ENCODE data around the gene WSCD2.

The WSCD2 gene

GRCh38 chr12:108128221-108129016 is 669 bp upstream of the WSCD2 start:
- DNase-seq: no peak

GRCh38 chr12:108131035-108131434 is 1.9 kb downstream of the WSCD2 start:
- no peak for DNase-seq

GRCh38 chr12:108131657-108132126 is 2.6 kb downstream of the WSCD2 start:
- no peak for DNase-seq

- DNase-seq: no peak
Measured at GRCh38 chr12:108133482-108133881, 4.4 kb downstream of the WSCD2 start.

GRCh38 chr12:108134744-108135143 is 5.7 kb downstream of the WSCD2 start:
- no peak for DNase-seq

- DNase-seq: no peak
Measured at GRCh38 chr12:108135627-108136026, 6.5 kb downstream of the WSCD2 start.

- DNase-seq: no peak
Measured at GRCh38 chr12:108136697-108137096, 7.6 kb downstream of the WSCD2 start.

- no peak for DNase-seq
Measured at GRCh38 chr12:108139454-108139853, 10.4 kb downstream of the WSCD2 start.

- DNase-seq: no peak
Measured at GRCh38 chr12:108140501-108140900, 11.4 kb downstream of the WSCD2 start.

GRCh38 chr12:108141600-108142130 is 12.6 kb downstream of the WSCD2 start:
- DNase-seq: no peak

GRCh38 chr12:108143144-108143543 is 14.1 kb downstream of the WSCD2 start:
- DNase-seq: no peak

GRCh38 chr12:108144080-108144479 is 15.0 kb downstream of the WSCD2 start:
- DNase-seq: no peak

GRCh38 chr12:108145011-108145410 is 15.9 kb downstream of the WSCD2 start:
- no peak for DNase-seq

- DNase-seq: no peak
Measured at GRCh38 chr12:108146035-108146893, 17.2 kb downstream of the WSCD2 start.

- DNase-seq: no peak
Measured at GRCh38 chr12:108147279-108147678, 18.2 kb downstream of the WSCD2 start.

GRCh38 chr12:108148521-108149074 is 19.5 kb downstream of the WSCD2 start:
- DNase-seq: no peak

GRCh38 chr12:108150436-108150835 is 21.3 kb downstream of the WSCD2 start:
- DNase-seq: no peak

GRCh38 chr12:108151533-108152169 is 22.6 kb downstream of the WSCD2 start:
- DNase-seq: no peak

- no peak for DNase-seq
Measured at GRCh38 chr12:108152170-108152538, 23.1 kb downstream of the WSCD2 start.

GRCh38 chr12:108156717-108157116 is 27.6 kb downstream of the WSCD2 start:
- DNase-seq: no peak

- DNase-seq: no peak
Measured at GRCh38 chr12:108157870-108158459, 28.9 kb downstream of the WSCD2 start.

- DNase-seq: no peak
Measured at GRCh38 chr12:108162207-108162606, 33.1 kb downstream of the WSCD2 start.
